Measurements from ENCODE around the gene WDR4.
"Not testable (repeated sequence)": the region's sequence is repeated elsewhere in the genome, so short reads cannot be mapped to it uniquely, and the experiment has no call there.

WDR4 gene

DNA sequence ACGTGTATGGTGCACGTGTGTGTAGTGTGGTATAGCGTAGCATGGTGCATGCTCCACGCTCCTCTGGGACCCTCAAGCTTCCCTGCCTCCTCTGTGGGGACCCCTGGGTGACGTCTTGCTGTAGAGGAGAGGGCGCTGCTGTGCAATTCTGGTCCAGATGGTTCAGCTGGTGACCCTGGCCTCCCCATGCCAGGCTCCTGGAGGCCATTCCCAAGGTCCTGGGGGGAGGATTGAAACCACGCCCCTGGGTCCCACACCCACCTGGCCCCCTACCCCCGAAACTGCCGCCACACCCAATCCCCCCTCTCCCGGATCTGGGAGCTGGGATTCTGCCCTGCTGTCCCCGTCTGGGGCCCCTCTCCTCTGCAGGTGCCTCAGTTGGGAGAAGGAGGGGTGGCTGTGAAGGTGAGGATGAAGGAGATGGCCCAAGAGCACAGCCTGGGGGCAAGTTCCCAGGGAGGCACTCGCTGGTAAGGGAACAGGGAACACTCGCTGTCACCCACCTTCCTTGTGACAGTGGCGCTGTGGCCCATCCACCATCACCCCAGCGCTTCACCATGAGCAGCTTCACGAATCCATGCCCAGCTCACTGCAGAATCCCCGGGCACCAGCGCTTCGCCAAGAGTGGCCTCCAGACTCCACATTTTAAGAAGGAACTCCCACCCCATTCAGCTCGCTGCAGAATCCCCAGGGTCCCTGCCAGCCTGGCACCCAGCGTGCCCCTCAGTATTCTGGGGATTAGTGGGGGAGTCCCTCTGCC is 38.0 kb downstream of the WDR4 start:
- no peak for DNase-seq (ENCODE audit: low read depth)
- no peak for TF ChIP-seq CTCF (conservative IDR thresholded peaks at IDR 0.05; ENCODE audit: low read depth, low read length)
- H3K4me3 ChIP-seq (ENCODE audit: low read depth, low read length) = no peak overlapping the region

GRCh38 chr21:42840411-42841155 is 38.8 kb downstream of the WDR4 start:
- no peak for DNase-seq (ENCODE audit: low read depth)
- no peak for TF ChIP-seq CTCF (conservative IDR thresholded peaks at IDR 0.05; ENCODE audit: low read depth, low read length)
- no peak overlapping the region for H3K4me3 ChIP-seq (ENCODE audit: low read depth, low read length)

GRCh38 chr21:42839271-42840231 is 39.8 kb downstream of the WDR4 start:
- H3K4me3 ChIP-seq (ENCODE audit: low read depth, low read length) = no peak overlapping the region
- no peak for DNase-seq (ENCODE audit: low read depth)
- no peak for TF ChIP-seq CTCF (conservative IDR thresholded peaks at IDR 0.05; ENCODE audit: low read depth, low read length)

- DNase-seq (ENCODE audit: low read depth); H3K4me3 ChIP-seq (ENCODE audit: low read depth, low read length): not testable (repeated sequence)
Measured at GRCh38 chr21:42838212-42838690, 41.1 kb downstream of the WDR4 start.

DNA sequence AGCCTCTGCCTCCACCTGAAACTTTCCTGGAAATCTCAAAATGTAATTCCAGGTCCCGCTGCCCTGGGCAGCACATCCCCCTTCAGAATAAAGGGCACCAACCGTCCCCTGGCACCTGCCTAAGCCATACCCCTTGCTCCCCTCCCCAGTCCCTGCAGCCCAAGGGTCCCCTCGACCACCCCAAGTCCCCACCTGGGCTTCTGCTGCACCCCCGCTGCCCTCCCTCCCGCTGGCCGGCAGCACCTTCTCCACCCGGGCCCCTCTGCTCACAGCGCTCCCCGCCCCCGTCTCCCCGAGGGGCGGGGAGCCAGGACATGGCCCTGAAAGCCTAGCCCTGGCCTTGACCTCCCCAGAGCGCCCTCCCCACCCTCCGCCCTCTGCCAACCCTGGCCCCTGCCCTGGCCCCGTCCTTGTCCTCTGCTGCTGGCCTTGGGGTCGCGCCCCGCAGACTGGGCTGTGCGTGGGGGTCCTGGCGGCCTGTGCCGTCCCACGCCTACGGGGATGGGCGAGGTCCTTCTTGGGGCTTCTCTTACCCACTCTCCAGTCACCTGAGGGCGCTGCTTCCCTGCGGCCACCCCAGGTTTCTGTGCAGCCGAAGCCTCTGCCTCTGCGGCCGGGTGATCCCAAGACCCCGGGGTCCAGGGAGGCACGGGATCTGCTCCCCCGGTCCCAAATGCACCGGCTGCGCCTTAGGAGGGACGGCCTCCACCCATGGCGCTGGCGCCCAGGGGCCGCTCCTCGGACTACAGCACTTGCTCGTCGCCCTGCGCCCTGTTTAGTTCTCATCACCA is 41.7 kb downstream of the WDR4 start:
- no peak for DNase-seq (ENCODE audit: low read depth)
- H3K4me3 ChIP-seq (ENCODE audit: low read depth, low read length) = no peak overlapping the region
- no peak for TF ChIP-seq CTCF (conservative IDR thresholded peaks at IDR 0.05; ENCODE audit: low read depth, low read length)

- DNase-seq (ENCODE audit: low read depth) = no peak
- no peak overlapping the region for H3K4me3 ChIP-seq (ENCODE audit: low read depth, low read length)
- TF ChIP-seq CTCF (conservative IDR thresholded peaks at IDR 0.05; ENCODE audit: low read depth, low read length) = no peak
Measured at GRCh38 chr21:42836767-42837301, 42.5 kb downstream of the WDR4 start.
